K562 treated with DMSO at 1 percent for 4 hours (cell line): ENCODE measurements around the gene NEK6. TPM values are rescaled to one million over a fixed set of nuclear protein-coding genes. Genes with fewer than 3 reads are reported as not detected.

Source experiments
- total RNA-seq: library from RNA; unstranded; fragments of 300-600 nt; gene quantifications from 2 replicates; pipeline ENCODE4 v1.2.3, GENCODE V29; 2022; ENCODE audit not compliant: insufficient read depth

NEK6 gene
- total RNA-seq = 8.0 and 9.7 TPM in 2 replicates

GRCh38 chr9:124257844-124258606 lies at the start of gene NEK6:
NEK6 (plus strand) TSS chr9:124257949; CDS start chr9:124301965, 44,016 bp downstream.

Other genes starting within 250 kb of the NEK6 start
- not detected in 2 replicates for gene LHX2, start 246.2 kb upstream of the NEK6 start, total RNA-seq
- gene PSMB7, start 157.5 kb downstream of the NEK6 start, total RNA-seq = 337 and 346 TPM in 2 replicates
- gene ADGRD2, start 192.5 kb downstream of the NEK6 start, total RNA-seq = not detected in 2 replicates
- gene NR5A1, start 249.4 kb downstream of the NEK6 start, total RNA-seq = not detected in 2 replicates